Measurements from ENCODE around the gene NFASC.
A peak's percentile ranks its signal among the peaks of the same experiment; 100 is the strongest.

The NFASC gene

DNA sequence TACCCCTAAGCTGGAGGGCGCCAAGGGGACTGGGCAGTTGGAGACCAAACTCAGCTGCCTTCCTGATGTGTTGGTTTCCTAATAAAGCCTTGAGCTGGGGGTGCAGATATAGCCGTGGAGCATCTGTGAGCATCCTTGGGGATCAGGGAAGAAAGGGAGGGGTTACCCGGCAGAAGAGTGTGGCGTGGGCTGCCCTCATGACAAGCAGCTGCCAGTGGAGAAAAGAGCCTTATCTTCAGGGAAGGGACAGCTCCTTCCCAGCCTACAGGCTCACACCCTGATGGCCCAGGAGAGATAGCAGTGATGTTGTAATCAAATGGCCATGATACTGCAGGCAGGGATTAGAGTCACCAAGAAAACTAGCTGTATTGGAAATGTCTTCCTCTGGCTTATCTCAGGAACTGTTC is 10.8 kb upstream of the NFASC start:
- DNase-seq (ENCODE audit: low spot score), result no peak

DNA sequence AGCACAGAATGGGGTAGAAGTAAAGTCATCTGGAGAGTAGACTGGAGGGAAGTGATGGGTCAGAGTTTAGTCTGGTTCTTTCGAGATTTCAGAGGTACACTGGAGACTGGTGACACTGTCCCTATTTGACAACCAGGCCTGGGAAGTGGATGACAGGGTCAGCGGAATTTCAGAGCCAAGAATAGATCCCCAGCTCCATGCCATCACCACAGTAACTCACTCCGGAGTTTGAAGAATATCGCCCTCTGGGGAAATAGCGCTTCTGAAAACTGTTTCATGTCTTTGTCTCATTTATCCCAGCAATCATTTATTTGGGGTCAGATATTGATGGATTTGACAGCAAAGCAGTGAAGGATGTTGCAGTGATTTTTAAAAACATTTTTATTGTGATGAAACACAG is 7.6 kb upstream of the NFASC start:
- DNase-seq (ENCODE audit: low spot score), result no peak

DNA sequence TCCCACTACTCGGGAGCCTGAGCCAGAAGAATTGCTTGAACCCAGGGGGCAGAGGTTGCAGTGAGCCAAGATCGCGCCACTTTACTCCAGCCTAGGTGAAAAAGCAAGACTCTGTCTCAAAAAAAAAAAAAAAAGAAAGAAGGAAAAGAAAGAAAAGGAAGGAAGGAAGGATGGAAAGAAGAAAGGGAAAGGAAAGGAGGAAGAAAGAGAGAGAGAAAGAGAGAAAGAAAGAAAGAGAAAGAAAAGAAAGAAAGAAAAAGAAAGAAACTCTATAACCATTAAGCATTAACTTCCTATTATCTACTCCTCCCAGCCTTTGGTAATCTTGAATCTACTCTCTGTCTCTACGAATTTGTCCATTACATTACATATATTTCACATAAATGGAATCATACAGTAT is 6.9 kb upstream of the NFASC start:
- no peak for DNase-seq (ENCODE audit: low spot score)

DNA sequence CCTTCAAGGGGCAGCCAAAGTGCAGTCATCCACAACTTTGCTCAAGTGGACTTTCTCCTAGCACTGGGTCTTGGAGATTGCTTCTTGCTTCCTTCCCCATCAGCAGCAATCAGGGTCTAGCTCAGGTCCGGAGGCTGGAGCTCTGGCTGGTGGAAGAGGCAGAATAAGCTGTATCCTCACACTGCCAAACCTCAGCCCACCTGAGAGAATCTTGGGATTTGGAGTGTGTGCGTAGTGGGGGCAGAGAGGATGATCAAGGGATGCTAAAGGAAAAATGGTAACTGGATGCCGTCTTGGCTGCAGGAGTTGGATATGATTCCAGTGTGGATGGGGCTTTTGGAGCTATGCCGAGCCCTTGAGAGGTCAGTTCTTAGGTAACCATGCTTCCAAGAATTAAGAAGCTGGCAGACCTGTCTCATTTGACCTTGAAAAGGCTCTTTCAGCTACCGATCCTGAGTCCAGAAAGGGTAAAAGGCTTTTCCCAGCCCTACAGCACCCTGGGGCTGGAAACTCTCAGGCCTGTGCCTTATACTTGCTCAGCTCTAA is 4.5 kb upstream of the NFASC start:
- DNase-seq (ENCODE audit: low spot score), result no peak

DNA sequence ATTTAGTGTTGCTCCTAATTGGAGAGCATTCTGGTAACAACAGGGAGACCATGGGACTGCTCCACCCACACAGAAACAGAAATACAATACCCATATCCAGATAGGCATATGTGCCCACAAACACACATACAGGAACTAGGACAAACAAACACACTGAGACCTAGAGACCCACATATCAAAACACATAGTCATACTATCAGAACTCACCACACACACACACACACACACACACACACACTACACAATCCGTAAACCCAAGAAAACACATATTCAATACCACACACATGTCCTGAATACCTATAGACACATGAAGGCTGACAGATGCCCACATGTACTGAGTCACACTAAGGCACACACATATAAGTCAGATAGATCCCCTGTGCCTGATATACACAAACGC is 3.5 kb upstream of the NFASC start:
- no peak for DNase-seq (ENCODE audit: low spot score)

DNA sequence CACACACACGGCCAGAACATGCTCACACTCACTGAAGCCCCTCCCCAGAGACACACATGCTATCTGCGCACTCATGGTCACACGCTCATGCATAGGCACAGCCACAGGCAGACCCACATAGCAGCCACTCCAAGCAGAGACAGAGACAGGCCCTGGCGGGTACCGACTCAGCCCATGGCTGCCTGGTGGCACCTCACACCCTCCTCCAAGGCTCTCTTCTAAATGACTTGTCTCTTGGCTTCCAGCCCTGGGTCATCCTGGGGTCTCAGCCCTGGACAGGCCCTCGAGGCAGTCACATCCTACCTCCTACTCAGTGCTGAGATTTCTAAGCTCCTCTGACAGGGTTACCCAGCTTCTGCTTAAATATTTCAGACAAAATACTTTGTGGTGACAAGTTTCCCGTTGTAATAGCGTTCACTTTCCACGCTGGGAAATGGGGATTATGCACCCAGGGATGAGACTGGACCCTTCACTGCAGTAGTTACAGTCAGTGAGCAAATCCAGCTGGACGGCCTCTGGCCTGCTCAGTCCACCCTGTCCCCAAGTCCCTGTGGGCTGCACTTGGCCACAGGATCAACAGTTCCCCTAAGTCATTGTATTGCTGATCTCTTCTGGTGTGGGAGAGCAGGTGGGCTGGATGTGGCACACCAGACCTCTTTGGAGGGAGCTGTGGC is 2.9 kb upstream of the NFASC start:
- no peak for DNase-seq (ENCODE audit: low spot score)

DNA sequence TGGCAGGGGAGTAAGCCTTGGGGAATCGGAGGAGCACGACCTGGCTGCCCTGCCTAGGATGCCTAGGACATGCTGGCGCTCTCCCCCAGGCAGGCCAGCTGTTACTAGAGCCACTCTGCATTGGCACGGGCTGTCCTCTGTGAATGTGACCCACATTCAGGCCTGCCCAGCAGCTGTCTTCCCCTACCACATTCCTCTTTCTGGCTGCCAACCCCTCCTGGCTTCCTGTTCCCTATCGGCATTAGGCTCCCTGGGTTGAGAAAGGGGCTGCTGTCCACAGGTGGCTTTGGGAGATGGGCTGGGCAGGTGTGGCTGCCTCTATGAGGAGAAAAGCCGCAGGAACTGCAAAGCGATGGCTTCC is 2.3 kb upstream of the NFASC start:
- DNase-seq (ENCODE audit: low spot score), result peak; percentile 35

DNA sequence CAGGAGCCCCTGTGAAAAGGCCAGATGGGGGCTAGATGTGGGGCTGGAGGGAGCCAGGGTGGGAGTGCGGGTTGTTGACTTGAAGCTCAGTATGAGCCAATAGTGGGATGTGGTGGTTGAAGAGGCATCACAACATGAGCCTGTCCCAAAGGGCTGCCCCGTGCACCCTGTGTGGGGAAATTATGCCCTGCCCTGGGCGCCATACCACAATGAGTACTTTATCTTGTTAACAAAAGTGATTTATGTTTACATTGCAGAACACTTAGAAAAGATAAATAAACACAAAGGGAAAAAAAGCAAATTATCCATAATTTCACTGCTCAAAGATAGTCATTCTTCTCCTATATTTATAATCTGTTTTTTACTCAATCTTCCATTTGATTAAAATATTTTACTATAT is 1.6 kb upstream of the NFASC start:
- DNase-seq (ENCODE audit: low spot score), result no peak

DNA sequence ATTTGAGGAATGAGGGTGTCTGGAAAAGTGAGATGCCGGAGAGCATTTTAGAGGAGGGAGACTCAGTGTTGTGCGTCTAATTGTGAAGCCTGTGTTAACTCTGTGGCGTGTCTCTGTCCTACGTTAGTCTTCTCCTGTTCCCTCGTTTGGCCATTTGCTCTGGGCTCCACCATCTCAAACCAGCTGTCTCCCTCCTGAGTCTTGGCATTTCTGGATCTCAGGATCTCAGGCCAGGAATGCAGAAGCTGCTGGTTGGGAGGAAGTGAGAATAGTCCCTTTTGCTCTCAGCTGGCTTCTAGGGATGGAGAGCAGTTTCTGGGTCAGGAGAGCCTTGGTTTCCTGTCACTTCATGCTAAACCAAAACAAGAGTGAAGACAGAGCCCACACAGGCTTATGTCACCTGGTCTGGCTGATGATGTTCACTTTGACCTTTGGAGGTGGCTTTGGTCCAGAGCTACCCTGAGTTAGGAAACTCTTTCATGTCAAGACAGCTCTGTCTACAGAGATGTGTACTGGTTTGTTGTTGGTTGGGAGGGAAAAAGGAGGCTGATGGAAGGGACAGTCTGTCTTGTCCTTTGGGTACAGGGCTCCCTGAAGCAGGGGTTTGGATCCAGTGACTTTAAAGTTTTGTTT is 859 bp downstream of the NFASC start:
- DNase-seq (ENCODE audit: low spot score), result no peak

DNA sequence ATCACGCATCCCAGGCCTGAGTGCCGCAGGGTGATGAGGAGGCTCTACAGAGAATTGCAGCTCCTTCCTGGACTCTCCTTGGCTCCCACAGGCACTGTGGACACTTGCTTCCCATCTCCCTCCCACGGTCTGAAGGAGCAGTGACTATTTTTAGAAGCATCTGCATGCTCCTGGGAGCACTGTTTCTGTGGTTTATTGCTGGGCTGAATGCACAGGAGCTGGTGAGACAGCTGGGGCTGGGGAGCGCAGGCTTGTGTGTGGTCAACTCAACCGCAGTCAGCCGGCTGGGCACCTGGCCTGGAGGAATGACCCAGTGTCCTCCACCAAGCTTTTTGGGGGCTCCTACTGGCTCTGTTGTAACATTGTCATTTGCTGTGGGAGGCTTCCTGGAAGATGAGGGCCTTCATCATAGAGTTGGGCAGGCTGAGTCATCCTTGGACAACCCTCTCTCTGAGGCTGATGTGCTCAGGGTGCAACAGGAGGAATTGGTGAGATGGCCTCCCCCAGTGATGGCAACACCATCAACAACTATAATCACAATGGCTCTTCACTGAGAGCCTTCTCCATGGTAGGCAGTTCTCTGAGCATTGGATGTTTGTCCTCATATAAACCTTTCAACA is 1.7 kb downstream of the NFASC start:
- DNase-seq (ENCODE audit: low spot score), result no peak

DNA sequence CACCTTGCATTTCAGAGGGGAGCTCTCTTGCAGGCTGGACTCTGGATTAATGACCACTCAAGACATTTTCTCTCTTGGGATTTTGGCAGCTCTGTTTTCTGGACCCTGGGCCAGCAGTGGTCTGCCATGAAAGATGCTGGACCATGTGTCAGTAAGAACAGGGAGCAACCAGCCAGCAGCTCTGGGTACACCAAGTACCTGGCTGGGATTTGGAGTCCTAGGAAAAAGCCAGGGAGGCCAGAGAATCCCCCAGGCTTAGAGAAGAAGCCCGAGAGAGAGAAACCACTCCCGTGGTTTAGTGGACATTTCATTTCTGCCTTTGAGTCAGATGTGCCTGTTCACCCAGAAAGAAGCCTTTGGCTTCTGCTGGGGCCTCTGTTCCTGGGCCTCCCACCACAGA is 2.5 kb downstream of the NFASC start:
- DNase-seq (ENCODE audit: low spot score), result no peak

DNA sequence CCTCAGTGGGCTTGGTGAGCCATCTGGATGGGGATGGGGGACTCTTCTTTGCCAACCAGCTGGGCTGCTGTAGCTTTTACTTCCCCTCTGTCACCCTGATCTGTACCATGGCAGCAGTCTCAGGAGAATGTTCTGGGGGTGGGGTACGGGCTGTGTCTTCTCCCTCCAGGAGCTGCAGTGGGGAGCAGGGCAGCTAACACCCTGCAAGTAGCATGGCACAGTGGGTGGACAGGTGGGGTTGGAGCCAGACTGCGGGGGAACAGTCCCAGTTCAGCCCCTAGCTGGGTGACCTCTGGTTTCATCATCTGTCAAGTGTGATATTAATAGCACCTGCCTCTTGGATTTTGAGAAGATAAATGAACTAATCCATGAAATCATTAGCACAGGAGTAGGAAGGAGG is 3.1 kb downstream of the NFASC start:
- DNase-seq (ENCODE audit: low spot score), result no peak

DNA sequence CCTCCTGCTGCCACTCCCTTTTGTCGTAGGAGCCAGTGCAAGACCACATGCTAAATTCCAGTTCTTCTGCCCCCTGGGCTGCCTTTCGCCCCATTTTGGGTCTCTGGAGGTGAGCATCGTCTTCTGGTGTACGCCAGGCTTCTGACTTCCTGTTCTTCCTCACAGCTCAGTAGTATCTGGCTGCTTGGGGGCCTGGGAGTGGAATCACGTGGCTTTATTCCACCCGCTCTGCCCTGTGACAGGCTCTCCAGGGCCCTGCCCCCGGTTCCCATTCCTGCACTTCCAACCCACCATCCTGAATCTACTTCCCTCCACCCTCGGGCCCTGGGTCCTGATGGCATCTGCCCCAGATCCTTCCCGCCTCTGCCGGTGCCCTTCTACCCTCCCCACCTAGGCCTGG is 3.6 kb downstream of the NFASC start:
- no peak for DNase-seq (ENCODE audit: low spot score)

DNA sequence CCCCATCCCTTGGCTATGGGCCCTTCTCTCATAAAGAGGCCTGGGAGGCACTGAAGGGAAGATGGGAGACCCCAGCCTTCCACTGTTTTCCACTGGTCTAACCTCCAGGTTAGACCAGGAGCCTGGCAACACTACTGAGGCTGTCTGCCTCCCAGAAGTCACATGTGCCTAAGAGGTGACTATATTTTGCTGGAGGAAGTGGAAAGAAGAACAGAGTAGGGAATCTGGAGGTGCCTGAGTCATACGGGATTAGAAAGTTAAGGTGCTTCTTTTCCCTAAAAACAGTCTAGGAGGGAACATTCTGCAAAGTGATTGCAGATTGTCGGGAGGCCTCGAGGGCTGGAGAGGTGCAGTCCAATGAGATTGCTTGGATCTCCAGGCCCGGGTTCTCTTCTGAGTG is 4.6 kb downstream of the NFASC start:
- peak; percentile 41 for DNase-seq (ENCODE audit: low spot score)

DNA sequence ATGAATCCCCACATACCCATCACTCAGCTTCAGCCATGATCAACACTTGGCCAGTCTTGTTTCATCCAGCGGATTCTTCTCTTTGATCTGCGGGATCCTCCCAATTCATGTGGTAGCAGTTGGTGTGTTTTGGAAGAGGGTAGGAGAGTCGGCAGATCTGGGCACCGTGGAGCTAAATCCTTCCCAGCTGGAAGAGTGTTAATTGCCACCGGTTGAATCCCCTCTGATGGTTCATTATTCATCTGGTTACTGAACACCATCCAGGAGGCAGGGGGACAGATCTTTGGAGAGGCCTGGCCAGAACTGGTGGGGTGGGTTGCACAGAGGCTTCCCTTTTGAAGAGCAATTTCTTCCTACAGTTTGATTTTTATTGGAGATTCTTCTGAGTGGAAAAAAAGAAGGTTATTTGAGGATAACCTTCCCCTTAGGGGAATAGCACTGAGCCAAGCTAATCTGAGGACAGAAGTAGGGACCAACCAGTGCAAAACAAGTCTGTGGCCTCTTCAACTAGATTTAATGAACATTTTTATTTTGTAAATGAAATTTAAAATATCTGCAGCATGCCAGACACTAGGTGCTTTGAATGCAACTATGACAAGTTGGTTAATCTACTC is 8.1 kb downstream of the NFASC start:
- DNase-seq (ENCODE audit: low spot score), result no peak

DNA sequence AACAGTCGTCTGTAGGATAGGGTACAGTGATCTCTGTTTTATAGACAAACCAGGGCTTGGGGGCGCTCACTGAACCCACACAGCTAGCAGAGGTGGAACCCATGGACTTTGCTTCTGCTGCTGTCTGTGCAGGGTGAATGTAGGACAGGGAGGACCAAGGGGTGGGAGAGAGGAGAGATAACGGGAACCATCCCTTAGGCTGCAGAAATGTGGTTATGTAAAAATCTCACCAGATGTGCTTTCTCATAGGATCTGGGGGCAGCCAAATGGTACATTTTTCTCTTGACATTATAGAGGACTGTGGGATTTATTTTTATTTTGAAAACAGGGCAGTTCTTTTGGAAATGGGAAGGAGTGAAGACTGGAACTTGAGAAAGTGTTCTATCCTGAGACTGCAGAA is 8.7 kb downstream of the NFASC start:
- no peak for DNase-seq (ENCODE audit: low spot score)

DNA sequence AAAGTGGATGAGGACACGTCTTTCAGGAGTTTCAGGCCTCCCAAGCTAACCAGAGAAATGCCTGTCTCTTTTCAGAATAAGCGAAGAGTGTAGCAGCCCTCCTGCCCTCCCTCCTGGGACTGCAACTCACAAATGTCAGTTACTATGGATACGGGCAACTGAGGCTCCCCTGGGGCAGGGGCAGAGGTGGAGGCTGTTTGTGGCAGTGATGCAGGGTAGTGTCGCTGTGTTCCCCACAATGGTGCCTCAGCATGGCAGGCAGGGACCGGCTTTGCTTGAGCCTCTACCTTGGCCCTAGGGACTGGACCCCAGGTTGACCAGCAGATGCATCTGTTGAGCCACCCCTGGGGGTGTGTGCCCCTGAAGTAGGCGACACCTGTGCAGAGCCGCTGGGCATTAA is 10.2 kb downstream of the NFASC start:
- no peak for DNase-seq (ENCODE audit: low spot score)

DNA sequence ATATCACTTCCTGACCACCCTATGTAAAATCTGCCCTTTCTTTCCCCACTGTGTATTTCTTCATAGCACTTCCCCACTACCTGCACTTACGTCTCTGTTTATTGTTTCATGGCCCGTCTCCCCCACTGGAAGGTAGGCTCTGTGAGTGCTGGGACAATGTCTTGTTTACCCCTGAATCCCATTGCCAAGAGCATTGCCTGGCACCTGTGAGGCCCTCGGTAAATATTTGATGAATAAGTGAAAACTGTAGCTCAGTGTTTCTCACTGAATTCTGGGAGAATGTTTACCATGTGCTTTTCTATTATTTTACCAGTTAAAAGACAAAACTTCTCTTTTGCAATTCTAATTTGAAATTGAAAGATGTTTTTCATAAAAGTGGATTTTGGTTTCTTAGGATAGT is 11.8 kb downstream of the NFASC start:
- no peak for DNase-seq (ENCODE audit: low spot score)

DNA sequence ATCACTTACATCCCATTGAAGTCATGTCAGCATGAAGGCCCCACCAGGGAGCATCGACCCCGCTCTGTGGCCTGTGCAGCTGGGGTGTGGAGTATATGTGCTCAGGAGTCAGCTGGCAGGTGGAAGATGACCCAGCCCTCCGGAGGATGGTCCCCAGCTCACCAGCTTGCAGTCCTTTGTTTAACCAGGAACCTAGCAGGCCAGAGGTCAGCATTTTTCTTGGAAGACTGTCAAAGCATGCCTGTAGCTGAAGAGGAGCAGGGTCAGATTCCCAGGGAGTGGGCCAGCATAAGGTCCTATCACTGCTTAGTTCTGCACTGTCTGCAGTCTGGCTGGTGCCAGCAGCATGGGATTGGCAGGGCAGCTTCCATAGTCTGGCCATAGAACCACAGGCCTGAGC is 12.7 kb downstream of the NFASC start:
- DNase-seq (ENCODE audit: low spot score), result no peak

DNA sequence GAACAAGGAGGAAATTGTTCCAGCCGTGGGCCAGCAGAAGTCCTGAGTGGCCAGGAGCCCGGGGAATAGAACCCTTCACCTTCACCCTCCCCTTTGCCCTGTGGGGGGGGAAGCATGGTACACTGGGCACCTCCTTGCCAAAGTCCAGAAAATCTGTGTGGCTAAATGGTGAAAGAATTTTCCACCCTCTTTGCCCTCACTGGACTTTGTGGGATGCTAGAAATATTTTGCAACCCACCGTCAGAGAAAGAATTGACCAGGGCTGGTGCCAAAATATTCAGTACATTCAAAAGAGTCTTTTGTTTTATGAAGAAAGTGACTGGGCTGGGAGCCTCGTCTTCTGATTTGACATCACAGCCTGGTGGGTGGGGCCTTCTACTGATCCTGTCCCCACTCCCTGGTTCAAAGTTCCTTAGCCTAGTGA is 14.6 kb downstream of the NFASC start:
- DNase-seq (ENCODE audit: low spot score), result no peak

DNA sequence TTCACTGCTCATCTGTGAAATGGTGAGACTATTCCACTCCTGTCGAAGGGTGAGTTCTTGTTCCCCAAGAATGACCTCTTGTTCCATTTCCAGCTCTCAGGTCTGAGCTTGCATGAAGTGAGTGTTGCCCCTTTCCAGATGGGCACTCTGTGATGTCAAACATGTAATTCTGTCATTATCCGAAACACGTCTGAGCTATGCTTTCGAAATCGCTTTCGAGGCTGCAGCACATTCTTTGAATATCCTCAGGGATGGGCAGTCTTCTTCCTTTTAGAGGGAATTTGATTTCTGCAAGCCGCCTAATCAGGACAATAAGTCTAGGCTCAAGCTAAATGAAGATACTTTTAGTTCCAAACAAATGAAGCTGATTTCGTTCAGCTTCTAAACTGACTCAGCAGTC is 15.1 kb downstream of the NFASC start:
- no peak for DNase-seq (ENCODE audit: low spot score)

DNA sequence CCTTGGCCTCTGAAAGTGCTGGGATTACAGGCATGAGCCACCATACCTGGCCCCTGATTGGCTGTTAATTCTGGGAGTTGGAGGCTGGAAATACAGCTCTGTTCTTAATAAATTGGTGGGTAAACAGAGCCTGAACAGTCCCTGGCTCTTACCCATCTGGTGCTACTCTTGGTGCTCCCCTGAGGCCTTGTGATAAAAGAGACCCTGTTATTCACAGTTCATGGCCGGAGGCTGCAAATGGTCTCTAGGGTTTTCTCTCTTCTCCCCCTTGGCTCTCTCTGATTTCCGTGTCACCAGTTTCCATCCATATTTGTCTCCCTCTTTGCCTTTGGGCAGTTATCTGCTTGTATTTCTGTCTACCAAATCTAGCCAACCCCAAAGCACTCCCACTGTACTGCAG is 17.2 kb downstream of the NFASC start:
- DNase-seq (ENCODE audit: low spot score), result no peak

DNA sequence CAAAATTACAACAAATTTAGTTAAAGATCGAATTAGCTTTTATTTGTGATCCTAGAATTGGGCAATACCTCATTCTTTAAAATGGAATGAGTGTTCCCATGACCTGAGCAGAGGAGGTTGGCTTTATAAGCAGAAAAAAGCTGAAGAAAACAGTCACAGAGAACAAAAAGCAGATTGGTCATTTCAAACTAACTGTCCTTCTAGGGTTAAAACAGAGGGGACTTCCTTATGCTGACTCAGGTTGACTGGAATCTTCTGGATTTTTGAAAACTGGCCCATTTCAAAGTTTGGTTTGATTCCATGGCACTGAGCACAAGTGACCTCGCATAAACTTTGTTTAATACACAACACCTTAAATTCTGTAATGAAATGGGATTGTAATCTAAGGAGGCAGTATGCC is 17.6 kb downstream of the NFASC start:
- no peak for DNase-seq (ENCODE audit: low spot score)

Measured in iPS-NIHi11 (cell line).